Panc1 (cell line): Measurements from ENCODE around the gene ITGB2. TPM values are rescaled to one million over a fixed set of nuclear protein-coding genes. Genes with fewer than 3 reads are reported as not detected.

ENCODE experiments used
- ATAC-seq: fragments of 200-7000 bp; cut with Tn5 transposase; 2 replicates; pipeline ENCODE4 v1.9.1; 2020; ENCODE audit warnings: mild to moderate bottlenecking, moderate library complexity
- BruUV-seq: library from RNA; stranded (reverse); fragments of 400-500 nt; replicated peaks from 2 replicates; lab custom pipeline; 2021; lab: Mats Ljungman, UMichigan
- CTCF ChIA-PET: fragments of 300-600 bp; sonication (Branson Sonifier 250); formaldehyde crosslinking; loops from one replicate; lab custom pipeline; 2022; ENCODE audit warnings: antibody characterized with exemption; lab: Charles Lee
- POLR2A ChIA-PET: fragments of 300-600 bp; sonication (Branson Sonifier 250); formaldehyde crosslinking; loops from one replicate; lab custom pipeline; 2022; ENCODE audit warnings: antibody characterized with exemption; lab: Charles Lee
- DNase-seq: peaks from one replicate; pipeline ENCODE4 v3.0.0-alpha.2; 2010; ENCODE audit warnings: low read depth, low spot score
- H3K27ac ChIP-seq: 2 replicates; pipeline ENCODE4 v1.5.1; 2011; ENCODE audit warnings: mild to moderate bottlenecking, low read length, inconsistent platforms
- H3K27me3 ChIP-seq: fragments of 200-500 bp; sonication (Bioruptor generic); 2 replicates; pipeline ENCODE4 v1.6.0; 2014; ENCODE audit warnings: low read length, inconsistent platforms; ENCODE audit not compliant: control insufficient read depth, insufficient read depth
- H3K36me3 ChIP-seq: fragments of 200-500 bp; sonication (Bioruptor generic); 2 replicates; pipeline ENCODE4 v1.5.1; 2014; ENCODE audit warnings: inconsistent platforms, mild to moderate bottlenecking, low read length, moderate library complexity; ENCODE audit not compliant: control insufficient read depth, insufficient read depth
- H3K4me1 ChIP-seq: 2 replicates; pipeline ENCODE4 v1.5.1; 2011; ENCODE audit warnings: inconsistent platforms, mild to moderate bottlenecking, low read length, moderate library complexity; ENCODE audit not compliant: control insufficient read depth, insufficient read depth
- H3K4me3 ChIP-seq, 2 experiments: 2 replicates each; pipeline ENCODE4 v1.5.1; 2011 to 2012; ENCODE audit warnings: low read depth in 2 of 2, low read length in 2 of 2, mild to moderate bottlenecking in 2 of 2, inconsistent platforms in 1 of 2, moderate library complexity in 1 of 2
- H3K9me3 ChIP-seq: fragments of 200-500 bp; sonication (Bioruptor generic); 2 replicates; pipeline ENCODE4 v1.5.1; 2014; ENCODE audit warnings: low read depth, mild to moderate bottlenecking, inconsistent platforms, low read length, moderate library complexity; ENCODE audit not compliant: control insufficient read depth, insufficient read depth
- POLR2AphosphoS5 ChIP-seq: IDR thresholded peaks from 2 replicates; pipeline ENCODE4 v1.6.1; 2012; ENCODE audit warnings: mild to moderate bottlenecking, low read depth, low read length, moderate library complexity
- SIN3A ChIP-seq: IDR thresholded peaks from 2 replicates; pipeline ENCODE4 v1.6.1; 2012; ENCODE audit warnings: low read depth, mild to moderate bottlenecking, low read length, moderate library complexity, borderline replicate concordance; ENCODE audit not compliant: insufficient read depth
- TCF7L2 ChIP-seq: IDR thresholded peaks from 2 replicates; pipeline ENCODE4 v1.6.1; 2011; ENCODE audit warnings: mild to moderate bottlenecking, low read depth, low read length, inconsistent platforms
- in situ Hi-C: cut with HindIII; loops from 2 replicates; pipeline ENCODE4 v1.10.0; 2016; ENCODE audit warnings: low sequenced_read_pairs, low pct_unique_long_range_greater_than_20kb
- intact Hi-C: fragments of 100-400 bp; cut with micrococcal nuclease; formaldehyde crosslinking; loops from one replicate; pipeline ENCODE4 v1.10.0; 2022; ENCODE audit not compliant: unreplicated experiment
- total RNA-seq: library from RNA; stranded (reverse); gene quantifications from one replicate; pipeline ENCODE4 v1.2.1, GENCODE V29; 2021; ENCODE audit not compliant: unreplicated experiment
- TF ChIP-seq, protein P1 (sequence below): fragments of 450-650 bp; IDR thresholded peaks from 2 replicates; pipeline ENCODE4 v1.5.1; 2017; ENCODE audit warnings: mild to moderate bottlenecking
- TF ChIP-seq, protein P2 (sequence below), 2 experiments: IDR thresholded peaks; 2 replicates each; pipeline ENCODE4 v1.6.1; 2011 to 2012; ENCODE audit warnings: low read depth in 2 of 2, control low read depth in 1 of 2, low read length in 1 of 2, mild to moderate bottlenecking in 1 of 2, moderate library complexity in 1 of 2; ENCODE audit not compliant: insufficient read depth in 1 of 2

The ITGB2 gene
- total RNA-seq, 1 experiment from 2014 or later: 3.0 TPM

DNA sequence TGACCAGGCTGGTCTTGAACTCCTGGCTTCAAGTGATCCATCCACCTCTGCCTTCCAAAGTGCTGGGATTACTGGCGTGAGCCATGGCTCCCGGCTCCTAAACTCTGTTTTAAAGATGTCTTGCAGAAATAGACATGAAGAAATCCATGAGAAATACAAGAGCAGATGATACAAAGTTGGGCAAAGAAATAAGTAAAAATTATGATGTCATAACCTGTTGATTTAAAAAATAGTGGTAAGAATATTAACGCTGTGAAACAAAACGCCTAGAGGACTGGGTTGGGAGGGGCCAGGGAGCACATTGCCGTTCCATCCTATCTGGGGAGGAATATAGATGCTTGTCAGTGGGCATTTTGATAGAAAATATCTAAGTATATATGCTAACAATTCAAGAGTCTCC is 1.2 kb upstream of the ITGB2 start:
- intact Hi-C loops: loop anchor here (10.0 kb wide), 1 partner anchor 47 kb away; the partner anchor contains the start of gene PTTG1IP
- Histone ChIP-seq H3K4me1 (peaks cover 8% of the 10 kb centered on the region), H3K27ac (no peak overlapping the region), H3K4me3 (no peak overlapping the region), H3K27me3 (no peaks in the 10 kb centered on the region), H3K36me3 (no peaks in the 10 kb centered on the region), H3K9me3 (no peaks in the 10 kb centered on the region)
- ChIA-PET POLR2A (no interaction called here), CTCF (no interaction called here)
- ATAC-seq (no peak), DNase-seq (no peak)
- TF ChIP-seq SIN3A (no peak), TCF7L2 (no peak), POLR2AphosphoS5 (no peak)
- TF ChIP-seq, protein P1, sequence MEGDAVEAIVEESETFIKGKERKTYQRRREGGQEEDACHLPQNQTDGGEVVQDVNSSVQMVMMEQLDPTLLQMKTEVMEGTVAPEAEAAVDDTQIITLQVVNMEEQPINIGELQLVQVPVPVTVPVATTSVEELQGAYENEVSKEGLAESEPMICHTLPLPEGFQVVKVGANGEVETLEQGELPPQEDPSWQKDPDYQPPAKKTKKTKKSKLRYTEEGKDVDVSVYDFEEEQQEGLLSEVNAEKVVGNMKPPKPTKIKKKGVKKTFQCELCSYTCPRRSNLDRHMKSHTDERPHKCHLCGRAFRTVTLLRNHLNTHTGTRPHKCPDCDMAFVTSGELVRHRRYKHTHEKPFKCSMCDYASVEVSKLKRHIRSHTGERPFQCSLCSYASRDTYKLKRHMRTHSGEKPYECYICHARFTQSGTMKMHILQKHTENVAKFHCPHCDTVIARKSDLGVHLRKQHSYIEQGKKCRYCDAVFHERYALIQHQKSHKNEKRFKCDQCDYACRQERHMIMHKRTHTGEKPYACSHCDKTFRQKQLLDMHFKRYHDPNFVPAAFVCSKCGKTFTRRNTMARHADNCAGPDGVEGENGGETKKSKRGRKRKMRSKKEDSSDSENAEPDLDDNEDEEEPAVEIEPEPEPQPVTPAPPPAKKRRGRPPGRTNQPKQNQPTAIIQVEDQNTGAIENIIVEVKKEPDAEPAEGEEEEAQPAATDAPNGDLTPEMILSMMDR: no peak
- TF ChIP-seq, protein P2, sequence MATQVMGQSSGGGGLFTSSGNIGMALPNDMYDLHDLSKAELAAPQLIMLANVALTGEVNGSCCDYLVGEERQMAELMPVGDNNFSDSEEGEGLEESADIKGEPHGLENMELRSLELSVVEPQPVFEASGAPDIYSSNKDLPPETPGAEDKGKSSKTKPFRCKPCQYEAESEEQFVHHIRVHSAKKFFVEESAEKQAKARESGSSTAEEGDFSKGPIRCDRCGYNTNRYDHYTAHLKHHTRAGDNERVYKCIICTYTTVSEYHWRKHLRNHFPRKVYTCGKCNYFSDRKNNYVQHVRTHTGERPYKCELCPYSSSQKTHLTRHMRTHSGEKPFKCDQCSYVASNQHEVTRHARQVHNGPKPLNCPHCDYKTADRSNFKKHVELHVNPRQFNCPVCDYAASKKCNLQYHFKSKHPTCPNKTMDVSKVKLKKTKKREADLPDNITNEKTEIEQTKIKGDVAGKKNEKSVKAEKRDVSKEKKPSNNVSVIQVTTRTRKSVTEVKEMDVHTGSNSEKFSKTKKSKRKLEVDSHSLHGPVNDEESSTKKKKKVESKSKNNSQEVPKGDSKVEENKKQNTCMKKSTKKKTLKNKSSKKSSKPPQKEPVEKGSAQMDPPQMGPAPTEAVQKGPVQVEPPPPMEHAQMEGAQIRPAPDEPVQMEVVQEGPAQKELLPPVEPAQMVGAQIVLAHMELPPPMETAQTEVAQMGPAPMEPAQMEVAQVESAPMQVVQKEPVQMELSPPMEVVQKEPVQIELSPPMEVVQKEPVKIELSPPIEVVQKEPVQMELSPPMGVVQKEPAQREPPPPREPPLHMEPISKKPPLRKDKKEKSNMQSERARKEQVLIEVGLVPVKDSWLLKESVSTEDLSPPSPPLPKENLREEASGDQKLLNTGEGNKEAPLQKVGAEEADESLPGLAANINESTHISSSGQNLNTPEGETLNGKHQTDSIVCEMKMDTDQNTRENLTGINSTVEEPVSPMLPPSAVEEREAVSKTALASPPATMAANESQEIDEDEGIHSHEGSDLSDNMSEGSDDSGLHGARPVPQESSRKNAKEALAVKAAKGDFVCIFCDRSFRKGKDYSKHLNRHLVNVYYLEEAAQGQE (IDR thresholded peaks at IDR 0.05; ENCODE audit: insufficient read depth in 1 of 2, low read depth in 2 of 2, low read length in 1 of 2): no peak
- no TSS peak for BruUV-seq
- in situ Hi-C loops: no loop called here

DNA sequence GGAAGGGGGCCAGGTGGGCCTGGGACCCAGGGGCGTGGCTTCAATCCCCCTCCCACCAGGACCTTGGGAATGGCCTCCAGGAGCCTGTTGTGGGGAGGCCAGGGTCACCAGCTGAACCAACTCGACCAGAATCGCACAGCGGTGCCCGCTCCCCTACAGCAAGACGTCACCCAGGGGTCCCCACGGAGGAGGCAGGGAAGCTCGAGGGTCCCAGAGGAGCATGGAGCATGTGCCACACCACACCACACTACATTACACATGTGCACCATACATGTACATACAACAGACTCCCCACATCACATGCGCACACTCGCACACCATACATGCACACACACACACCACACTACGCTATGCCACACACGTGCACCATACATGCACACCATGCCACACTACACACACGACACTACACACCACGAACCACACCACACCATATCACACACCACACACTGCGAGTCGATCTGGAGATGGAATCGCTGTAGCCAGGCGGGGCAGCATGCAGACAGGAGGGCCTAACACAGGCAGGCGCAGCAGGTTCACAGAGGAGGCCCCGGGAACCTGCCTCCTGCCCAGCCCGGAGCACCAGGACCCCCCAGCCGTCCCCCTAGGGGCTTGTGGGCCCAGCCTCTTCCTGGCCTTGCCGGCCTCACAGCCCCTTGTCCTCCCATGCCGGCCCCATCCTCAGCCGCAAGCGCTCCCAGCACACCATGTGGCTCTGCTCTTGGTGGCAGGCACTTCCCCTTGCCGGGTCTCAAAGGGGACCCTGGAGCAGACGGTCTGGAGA is 596 bp downstream of the ITGB2 start:
- H3K36me3 ChIP-seq: no peaks in the 10 kb centered on the region
- H3K27ac ChIP-seq: no peak overlapping the region
- TF ChIP-seq POLR2AphosphoS5 (no peak), TCF7L2 (no peak), SIN3A (no peak)
- TF ChIP-seq, protein P1: no peak
- TF ChIP-seq, protein P2 (IDR thresholded peaks at IDR 0.05; ENCODE audit: insufficient read depth in 1 of 2, low read depth in 2 of 2, low read length in 1 of 2): no peak
- no TSS peak for BruUV-seq
- H3K9me3 ChIP-seq: no peaks in the 10 kb centered on the region
- no peak for ATAC-seq
- POLR2A ChIA-PET: no interaction called here
- H3K27me3 ChIP-seq: no peaks in the 10 kb centered on the region
- intact Hi-C loops: loop anchor here (10.0 kb wide), 1 partner anchor 45 kb away; the partner anchor contains the start of gene PTTG1IP
- no peak for DNase-seq
- CTCF ChIA-PET: interaction anchor here (0.7 kb wide), 1 partner anchor 13 kb away, joined by 3 read pairs; no protein-coding TSS in a partner anchor
- in situ Hi-C loops: no loop called here
- H3K4me1 ChIP-seq: peaks cover 5% of the 10 kb centered on the region; the same call in 1 of the 2 replicates
- H3K4me3 ChIP-seq: no peak overlapping the region
